A673 (cell line): ENCODE data around the gene SIM2. TPM values are rescaled to one million over a fixed set of nuclear protein-coding genes. Genes with fewer than 3 reads are reported as not detected.
A peak's percentile ranks its signal among the peaks of the same experiment; 100 is the strongest.

Source experiments
- BruUV-seq: library from RNA; stranded (reverse); fragments of 400-500 nt; replicated peaks from 2 replicates; lab custom pipeline; 2021; lab: Mats Ljungman, UMichigan
- CTCF ChIA-PET: fragments of 300-600 bp; sonication (Branson Sonifier 250); formaldehyde crosslinking; loops from one replicate; lab custom pipeline; 2022; ENCODE audit warnings: antibody characterized with exemption; lab: Charles Lee
- POLR2A ChIA-PET: fragments of 300-600 bp; sonication (Branson Sonifier 250); formaldehyde crosslinking; loops from one replicate; lab custom pipeline; 2022; ENCODE audit warnings: antibody characterized with exemption; ENCODE audit not compliant: low non-redundant PET; lab: Charles Lee
- DNase-seq: peaks from one replicate; pipeline ENCODE4 v3.0.0-alpha.2; 2015; ENCODE audit warnings: low spot score
- H3K27ac ChIP-seq: fragments of 200-600 bp; sonication (generic); 2 replicates; pipeline ENCODE4 v1.5.1; 2016; ENCODE audit warnings: mixed run types, low read depth, mild to moderate bottlenecking, mixed read lengths, antibody characterized with exemption, low read length; ENCODE audit not compliant: poor library complexity, severe bottlenecking
- H3K27me3 ChIP-seq: fragments of 200-600 bp; sonication (generic); replicated peaks from 2 replicates; pipeline ENCODE4 v1.6.1; 2017; ENCODE audit warnings: mixed run types, low read depth, mild to moderate bottlenecking, mixed read lengths, antibody characterized with exemption, low read length; ENCODE audit not compliant: insufficient read depth, poor library complexity
- H3K36me3 ChIP-seq: fragments of 200-600 bp; sonication (generic); 2 replicates; pipeline ENCODE4 v1.6.1; 2016; ENCODE audit warnings: mixed run types, mild to moderate bottlenecking, mixed read lengths, antibody characterized with exemption, low read length; ENCODE audit not compliant: insufficient read depth, poor library complexity, severe bottlenecking
- H3K4me1 ChIP-seq: fragments of 200-600 bp; sonication (generic); 2 replicates; pipeline ENCODE4 v1.6.1; 2017; ENCODE audit warnings: mixed run types, mild to moderate bottlenecking, mixed read lengths, antibody characterized with exemption, low read length; ENCODE audit not compliant: insufficient read depth, poor library complexity, severe bottlenecking
- H3K4me3 ChIP-seq: fragments of 200-600 bp; sonication (generic); 2 replicates; pipeline ENCODE4 v1.5.1; 2016; ENCODE audit warnings: low read depth, mixed run types, mild to moderate bottlenecking, mixed read lengths, low read length; ENCODE audit not compliant: poor library complexity, severe bottlenecking
- H3K9me3 ChIP-seq: fragments of 200-600 bp; sonication (generic); 2 replicates; pipeline ENCODE4 v1.6.1; 2016; ENCODE audit warnings: mixed run types, low read depth, mild to moderate bottlenecking, mixed read lengths, antibody characterized with exemption, low read length; ENCODE audit not compliant: poor library complexity, severe bottlenecking
- EZH2 ChIP-seq: fragments of 200-600 bp; sonication (generic); IDR thresholded peaks from 2 replicates; pipeline ENCODE4 v1.6.1; 2017; ENCODE audit warnings: borderline replicate concordance, low read depth, mild to moderate bottlenecking, mixed read lengths, antibody characterized with exemption, low read length; ENCODE audit not compliant: poor library complexity, severe bottlenecking
- intact Hi-C: fragments of 100-400 bp; cut with micrococcal nuclease; formaldehyde crosslinking; loops from one replicate; pipeline ENCODE4 v1.10.0; 2022; ENCODE audit not compliant: unreplicated experiment
- total RNA-seq: library from RNA; stranded (reverse); gene quantifications from 2 replicates; pipeline ENCODE4 v1.2.3, GENCODE V29; 2021
- TF ChIP-seq, protein P1 (sequence below): fragments of 300-800, 200-600 bp; sonication (generic); conservative IDR thresholded peaks from 2 replicates; pipeline ENCODE4 v1.5.1; 2017; ENCODE audit warnings: low read depth, mild to moderate bottlenecking, antibody characterized with exemption, low read length, moderate library complexity, mixed read lengths

The SIM2 gene
- total RNA-seq, 1 experiment from 2014 or later = 42.7 TPM

DNA sequence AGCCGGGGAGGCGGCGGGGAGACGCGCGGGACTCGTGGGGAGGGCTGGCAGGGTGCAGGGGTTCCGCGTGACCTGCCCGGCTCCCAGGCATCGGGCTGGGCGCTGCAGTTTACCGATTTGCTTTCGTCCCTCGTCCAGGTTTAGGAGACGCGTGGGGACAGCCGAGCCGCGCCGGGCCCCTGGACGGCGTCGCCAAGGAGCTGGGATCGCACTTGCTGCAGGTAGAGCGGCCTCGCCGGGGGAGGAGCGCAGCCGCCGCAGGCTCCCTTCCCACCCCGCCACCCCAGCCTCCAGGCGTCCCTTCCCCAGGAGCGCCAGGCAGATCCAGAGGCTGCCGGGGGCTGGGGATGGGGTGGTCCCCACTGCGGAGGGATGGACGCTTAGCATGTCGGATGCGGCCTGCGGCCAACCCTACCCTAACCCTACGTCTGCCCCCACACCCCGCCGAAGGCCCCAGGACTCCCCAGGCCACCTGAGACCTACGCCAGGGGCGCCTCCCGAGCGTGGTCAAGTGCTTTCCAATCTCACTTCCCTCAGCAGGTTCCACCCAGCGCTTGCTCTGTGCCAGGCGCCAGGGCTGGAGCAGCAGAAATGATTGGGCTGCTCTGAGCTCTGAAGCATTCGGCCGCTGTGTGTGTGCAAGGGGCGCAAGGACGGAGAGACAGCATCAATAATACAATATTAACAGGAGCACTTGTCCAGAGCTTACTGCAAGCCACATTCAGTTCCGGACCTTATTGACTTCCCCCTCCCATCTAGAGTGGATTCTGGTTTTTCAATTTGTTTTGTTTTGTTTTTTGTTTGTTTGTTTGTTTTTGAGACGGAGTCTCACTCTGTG lies 10.3 kb downstream of the SIM2 start:
- no peaks in the 10 kb centered on the region for H3K27me3 ChIP-seq
- peaks cover 66% of the 10 kb centered on the region for H3K4me1 ChIP-seq
- intact Hi-C loops = loop anchor here (5.0 kb wide), 1 partner anchor 67 kb away; no protein-coding TSS in a partner anchor
- H3K27ac ChIP-seq = peak overlapping the region; percentile 92
- H3K9me3 ChIP-seq = no peaks in the 10 kb centered on the region
- H3K4me3 ChIP-seq = no peak overlapping the region
- BruUV-seq = no TSS peak
- peaks cover 14% of the 10 kb centered on the region for H3K36me3 ChIP-seq
- DNase-seq = no peak
- TF ChIP-seq EZH2 = no peak
- TF ChIP-seq, protein P1, sequence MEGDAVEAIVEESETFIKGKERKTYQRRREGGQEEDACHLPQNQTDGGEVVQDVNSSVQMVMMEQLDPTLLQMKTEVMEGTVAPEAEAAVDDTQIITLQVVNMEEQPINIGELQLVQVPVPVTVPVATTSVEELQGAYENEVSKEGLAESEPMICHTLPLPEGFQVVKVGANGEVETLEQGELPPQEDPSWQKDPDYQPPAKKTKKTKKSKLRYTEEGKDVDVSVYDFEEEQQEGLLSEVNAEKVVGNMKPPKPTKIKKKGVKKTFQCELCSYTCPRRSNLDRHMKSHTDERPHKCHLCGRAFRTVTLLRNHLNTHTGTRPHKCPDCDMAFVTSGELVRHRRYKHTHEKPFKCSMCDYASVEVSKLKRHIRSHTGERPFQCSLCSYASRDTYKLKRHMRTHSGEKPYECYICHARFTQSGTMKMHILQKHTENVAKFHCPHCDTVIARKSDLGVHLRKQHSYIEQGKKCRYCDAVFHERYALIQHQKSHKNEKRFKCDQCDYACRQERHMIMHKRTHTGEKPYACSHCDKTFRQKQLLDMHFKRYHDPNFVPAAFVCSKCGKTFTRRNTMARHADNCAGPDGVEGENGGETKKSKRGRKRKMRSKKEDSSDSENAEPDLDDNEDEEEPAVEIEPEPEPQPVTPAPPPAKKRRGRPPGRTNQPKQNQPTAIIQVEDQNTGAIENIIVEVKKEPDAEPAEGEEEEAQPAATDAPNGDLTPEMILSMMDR = no peak
- CTCF ChIA-PET = no interaction called here
- POLR2A ChIA-PET = no interaction called here

DNA sequence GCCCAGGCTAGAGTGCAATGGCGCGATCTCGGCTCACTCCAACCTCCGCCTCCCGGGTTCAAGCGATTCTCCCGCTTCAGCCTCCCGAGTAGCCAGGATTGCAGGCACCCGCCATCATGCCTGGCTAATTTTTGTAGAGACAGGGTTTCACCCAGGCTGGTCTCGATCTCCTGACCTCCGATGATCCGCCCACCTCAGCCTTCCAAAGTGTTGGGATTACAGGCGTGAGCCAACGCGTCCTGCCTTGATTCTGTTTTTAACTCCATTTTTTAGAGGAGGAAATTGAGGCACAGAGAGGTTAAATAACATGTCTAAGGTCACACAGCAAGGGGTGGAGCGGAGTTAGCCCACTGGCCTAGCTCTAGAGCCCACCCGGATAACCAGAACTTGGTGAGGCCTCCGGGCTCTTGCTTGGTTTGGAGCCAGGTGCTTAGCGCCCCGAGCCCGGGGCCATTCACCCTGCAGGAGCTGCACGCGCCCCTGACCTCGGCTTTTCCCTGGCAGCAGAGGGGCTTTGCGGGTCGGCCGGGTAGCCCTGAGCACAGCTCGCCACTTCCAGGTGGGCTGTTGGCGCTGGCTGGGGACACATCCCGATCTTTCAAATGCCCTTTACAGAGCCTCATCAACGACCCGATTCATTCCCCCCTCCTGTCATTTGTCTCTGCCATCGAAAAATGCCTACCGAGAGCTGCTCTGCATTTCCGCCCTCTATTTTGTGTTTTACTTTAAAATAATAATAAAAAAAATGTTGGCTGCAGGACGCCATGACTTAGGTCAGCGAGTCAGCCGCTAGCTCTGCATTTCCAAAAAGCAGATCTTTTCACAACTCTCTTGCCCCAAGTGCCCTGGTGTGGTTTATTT lies 11.2 kb downstream of the SIM2 start:
- intact Hi-C loops = loop anchor here (5.0 to 10.0 kb wide), 3 partner anchors 68 to 288 kb away; no protein-coding TSS in a partner anchor
- Histone ChIP-seq H3K27ac (peak overlapping the region; percentile 35), H3K9me3 (no peaks in the 10 kb centered on the region), H3K36me3 (peaks cover 22% of the 10 kb centered on the region), H3K4me3 (peak overlapping the region; percentile 11), H3K4me1 (peaks cover 72% of the 10 kb centered on the region), H3K27me3 (no peaks in the 10 kb centered on the region)
- DNase-seq = no peak
- no peak for TF ChIP-seq EZH2
- TF ChIP-seq, protein P1 = no peak
- ChIA-PET POLR2A (no interaction called here), CTCF (no interaction called here)
- BruUV-seq = no TSS peak

DNA sequence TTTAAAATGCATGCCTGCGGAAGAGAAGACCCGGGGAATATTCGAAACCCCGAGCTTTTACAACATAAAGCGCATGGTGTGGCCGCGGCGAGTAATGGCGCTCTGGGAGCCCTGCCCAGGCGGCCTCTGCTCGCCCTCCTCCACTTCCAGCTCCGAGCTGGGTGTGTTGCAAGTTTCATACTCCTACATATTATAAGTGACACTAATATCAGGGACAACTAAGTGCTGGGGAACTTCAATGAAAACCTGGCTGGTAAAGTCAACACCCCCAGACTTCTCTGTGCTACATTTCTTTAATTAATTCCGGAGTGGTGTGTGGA lies 11.8 kb downstream of the SIM2 start:
- no peak for TF ChIP-seq EZH2
- TF ChIP-seq, protein P1 = no peak
- intact Hi-C loops = loop anchor here (5.0 to 10.0 kb wide), 2 partner anchors 206 to 288 kb away; no protein-coding TSS in a partner anchor
- peak overlapping the region; percentile 35 for H3K27ac ChIP-seq
- peak; percentile 61 for DNase-seq
- no peaks in the 10 kb centered on the region for H3K27me3 ChIP-seq
- CTCF ChIA-PET = no interaction called here
- POLR2A ChIA-PET = no interaction called here
- peaks cover 74% of the 10 kb centered on the region for H3K4me1 ChIP-seq
- H3K4me3 ChIP-seq = peak overlapping the region; percentile 11
- peaks cover 22% of the 10 kb centered on the region for H3K36me3 ChIP-seq
- no TSS peak for BruUV-seq
- H3K9me3 ChIP-seq = no peaks in the 10 kb centered on the region
